GM12865 (cell line): Measurements from ENCODE around the gene NTN4.

Source experiments
- DNase-seq: peaks from one replicate; pipeline ENCODE4 v3.0.0; 2010; ENCODE audit warnings: low read depth
- H3K4me3 ChIP-seq: 2 replicates; pipeline ENCODE4 v1.5.1; 2011; ENCODE audit warnings: mild to moderate bottlenecking, low read depth, low read length, control low read depth
- TF ChIP-seq, protein P1 (sequence below): IDR thresholded peaks from 2 replicates; pipeline ENCODE4 v1.5.1; 2011; ENCODE audit warnings: low read length, control low read depth, low read depth, inconsistent platforms; ENCODE audit not compliant: insufficient read depth; ENCODE audit errors: missing control alignments

Gene NTN4

DNA sequence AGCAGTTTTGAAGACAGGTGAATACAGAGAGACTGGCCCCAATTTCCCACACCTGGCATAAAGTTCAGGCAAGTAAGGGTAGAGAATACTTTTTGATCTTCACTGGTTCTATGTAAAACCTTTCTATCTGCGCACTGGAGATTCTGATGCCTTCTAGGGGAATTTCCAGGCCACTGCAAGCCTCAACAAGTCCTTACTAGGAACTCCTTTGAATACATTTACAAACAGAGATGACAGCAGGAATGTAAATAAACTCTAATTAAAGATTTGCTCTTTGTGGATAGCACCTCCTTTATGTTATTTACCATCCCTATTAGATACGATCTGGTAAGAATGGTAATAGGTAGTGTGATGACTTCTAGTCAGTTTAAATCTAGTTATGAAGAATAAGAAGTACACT is 69.2 kb downstream of the NTN4 start:
- no peak overlapping the region for H3K4me3 ChIP-seq
- TF ChIP-seq, protein P1, sequence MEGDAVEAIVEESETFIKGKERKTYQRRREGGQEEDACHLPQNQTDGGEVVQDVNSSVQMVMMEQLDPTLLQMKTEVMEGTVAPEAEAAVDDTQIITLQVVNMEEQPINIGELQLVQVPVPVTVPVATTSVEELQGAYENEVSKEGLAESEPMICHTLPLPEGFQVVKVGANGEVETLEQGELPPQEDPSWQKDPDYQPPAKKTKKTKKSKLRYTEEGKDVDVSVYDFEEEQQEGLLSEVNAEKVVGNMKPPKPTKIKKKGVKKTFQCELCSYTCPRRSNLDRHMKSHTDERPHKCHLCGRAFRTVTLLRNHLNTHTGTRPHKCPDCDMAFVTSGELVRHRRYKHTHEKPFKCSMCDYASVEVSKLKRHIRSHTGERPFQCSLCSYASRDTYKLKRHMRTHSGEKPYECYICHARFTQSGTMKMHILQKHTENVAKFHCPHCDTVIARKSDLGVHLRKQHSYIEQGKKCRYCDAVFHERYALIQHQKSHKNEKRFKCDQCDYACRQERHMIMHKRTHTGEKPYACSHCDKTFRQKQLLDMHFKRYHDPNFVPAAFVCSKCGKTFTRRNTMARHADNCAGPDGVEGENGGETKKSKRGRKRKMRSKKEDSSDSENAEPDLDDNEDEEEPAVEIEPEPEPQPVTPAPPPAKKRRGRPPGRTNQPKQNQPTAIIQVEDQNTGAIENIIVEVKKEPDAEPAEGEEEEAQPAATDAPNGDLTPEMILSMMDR: no peak
- peak; percentile 18 for DNase-seq

DNA sequence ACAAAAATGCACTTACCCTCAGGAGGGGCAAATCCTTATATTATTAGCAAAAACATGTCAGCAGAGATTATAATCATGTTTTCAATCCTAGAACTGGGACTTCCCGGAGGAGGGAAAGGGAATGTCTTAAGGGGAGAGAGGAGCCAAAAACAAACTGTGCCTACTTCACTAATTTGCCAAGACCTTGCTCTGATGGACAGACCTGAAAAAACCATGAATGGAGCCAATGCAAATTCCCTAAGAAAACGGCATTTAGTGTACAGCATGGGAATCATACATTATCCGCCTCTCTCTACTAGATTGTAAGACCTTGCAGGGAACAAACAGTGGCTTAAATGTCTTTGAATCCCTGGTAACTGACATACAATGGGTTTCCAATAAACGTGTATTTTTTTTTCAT is 70.4 kb downstream of the NTN4 start:
- H3K4me3 ChIP-seq: no peak overlapping the region
- TF ChIP-seq, protein P1: no peak
- DNase-seq: no peak

DNA sequence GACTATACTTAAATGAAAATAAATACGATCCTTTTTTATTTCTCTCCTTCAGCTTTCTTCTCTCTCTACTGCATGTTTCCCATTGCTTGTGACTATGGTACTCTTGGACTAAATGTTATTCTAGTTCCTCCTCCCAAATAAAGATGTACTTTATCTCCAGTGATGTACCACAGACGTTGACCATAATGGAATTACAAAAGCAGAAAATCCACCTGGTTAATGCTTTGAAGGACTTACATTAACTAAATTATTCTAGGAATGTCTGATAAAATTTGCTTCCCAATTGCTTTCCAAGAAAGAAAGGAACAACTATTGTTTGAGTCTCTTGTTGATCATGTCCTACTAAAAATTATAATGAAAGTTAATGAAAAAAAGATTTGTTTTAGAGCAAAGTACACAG is 71.8 kb downstream of the NTN4 start:
- TF ChIP-seq, protein P1: no peak

DNA sequence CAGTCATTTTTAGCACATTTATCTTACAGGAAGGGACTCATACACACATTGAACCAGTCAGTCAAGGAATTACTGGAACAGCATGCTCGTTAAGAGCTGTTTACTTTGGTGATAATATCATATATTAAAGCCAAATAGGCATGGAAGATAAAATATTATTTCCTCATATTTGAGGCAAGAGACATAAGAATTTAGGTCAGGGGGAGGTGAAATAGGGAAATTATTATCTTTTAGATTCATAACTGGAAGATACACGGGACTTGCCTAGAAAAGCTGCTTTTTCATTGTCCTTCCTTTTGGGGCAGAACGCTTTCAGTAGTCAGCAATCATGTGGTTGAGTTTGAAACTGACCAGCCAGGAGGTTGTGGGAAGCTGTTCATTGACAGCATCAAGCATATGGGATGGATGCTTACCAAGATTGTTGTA is 72.5 kb downstream of the NTN4 start:
- H3K4me3 ChIP-seq: no peak overlapping the region
- TF ChIP-seq, protein P1: no peak
- no peak for DNase-seq

More for the DNA sequence above, 71.8 kb downstream of the NTN4 start:
- no peak overlapping the region for H3K4me3 ChIP-seq
- no peak for DNase-seq

DNA sequence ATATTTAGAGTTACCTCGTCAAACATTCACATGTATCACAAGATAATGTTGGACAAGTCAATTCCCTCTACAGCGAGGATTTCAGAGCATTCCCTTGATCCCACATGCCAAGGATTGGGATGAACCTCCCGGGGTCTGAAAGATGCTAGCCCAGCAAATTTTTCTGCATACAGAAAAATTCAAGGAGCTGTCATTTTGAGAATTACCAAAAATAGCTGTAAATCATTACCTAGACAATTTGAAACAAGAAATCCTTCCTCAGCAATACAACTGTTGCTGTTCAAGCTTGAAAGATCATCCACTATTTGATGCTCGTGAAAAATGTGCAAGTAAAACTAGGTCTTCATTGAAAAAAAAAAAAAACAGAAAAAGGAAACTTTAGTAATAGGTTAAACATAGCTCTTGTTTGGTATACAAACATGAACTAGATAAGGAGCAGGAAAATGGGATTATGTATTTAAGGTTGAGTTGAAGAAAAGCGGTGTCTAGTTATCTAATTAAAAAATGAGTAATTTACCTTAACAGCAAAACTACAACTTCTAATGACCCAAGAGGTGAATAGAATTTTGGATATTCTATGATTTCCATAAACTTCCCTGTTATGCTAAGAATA is 73.1 kb downstream of the NTN4 start:
- TF ChIP-seq, protein P1: no peak
- H3K4me3 ChIP-seq: no peak overlapping the region
- no peak for DNase-seq

DNA sequence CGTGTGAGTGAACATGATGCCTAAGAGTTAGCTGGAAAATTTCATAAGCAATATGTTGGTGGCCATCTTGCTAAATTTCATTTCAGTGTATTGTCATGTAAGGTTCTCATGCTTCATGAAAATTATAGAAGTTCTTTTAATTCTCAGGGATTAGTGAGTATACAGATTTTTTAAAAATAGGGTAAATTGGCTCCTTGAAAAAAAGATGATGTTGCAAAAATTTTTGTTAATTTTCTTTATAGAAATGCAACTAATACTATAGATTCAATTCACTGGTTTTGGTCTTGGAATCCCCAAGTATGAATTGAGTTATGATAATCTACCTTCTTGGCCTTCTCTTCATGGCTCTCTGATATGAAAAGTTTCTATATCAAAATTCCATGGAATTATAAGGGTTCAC is 75.4 kb downstream of the NTN4 start:
- no peak for DNase-seq
- no peak overlapping the region for H3K4me3 ChIP-seq

DNA sequence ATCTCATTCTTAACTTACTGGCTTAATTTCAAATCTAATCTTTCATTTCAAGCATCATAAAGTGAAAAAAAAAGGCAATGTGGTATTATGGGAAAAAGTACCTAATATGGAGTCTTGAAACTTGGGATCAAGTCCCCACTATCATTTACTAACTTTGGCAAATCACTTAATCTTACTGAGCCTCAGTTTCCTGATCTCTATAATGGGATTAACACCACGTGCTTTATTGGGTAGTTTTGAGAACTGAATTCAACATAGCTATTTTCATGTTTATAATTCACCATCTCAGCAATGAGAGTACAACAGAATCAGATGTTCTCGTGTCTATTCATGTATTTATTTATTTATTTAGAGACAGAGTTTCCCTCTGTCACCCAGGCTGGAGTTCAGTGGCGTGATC is 78.3 kb downstream of the NTN4 start:
- DNase-seq: no peak
- no peak overlapping the region for H3K4me3 ChIP-seq
- TF ChIP-seq, protein P1: no peak

More for the DNA sequence above, 75.4 kb downstream of the NTN4 start:
- TF ChIP-seq, protein P1: no peak
